ENCODE data around the gene LMBR1.
"Not testable (repeated sequence)": the region's sequence is repeated elsewhere in the genome, so short reads cannot be mapped to it uniquely, and the experiment has no call there.

Gene LMBR1, protein sequence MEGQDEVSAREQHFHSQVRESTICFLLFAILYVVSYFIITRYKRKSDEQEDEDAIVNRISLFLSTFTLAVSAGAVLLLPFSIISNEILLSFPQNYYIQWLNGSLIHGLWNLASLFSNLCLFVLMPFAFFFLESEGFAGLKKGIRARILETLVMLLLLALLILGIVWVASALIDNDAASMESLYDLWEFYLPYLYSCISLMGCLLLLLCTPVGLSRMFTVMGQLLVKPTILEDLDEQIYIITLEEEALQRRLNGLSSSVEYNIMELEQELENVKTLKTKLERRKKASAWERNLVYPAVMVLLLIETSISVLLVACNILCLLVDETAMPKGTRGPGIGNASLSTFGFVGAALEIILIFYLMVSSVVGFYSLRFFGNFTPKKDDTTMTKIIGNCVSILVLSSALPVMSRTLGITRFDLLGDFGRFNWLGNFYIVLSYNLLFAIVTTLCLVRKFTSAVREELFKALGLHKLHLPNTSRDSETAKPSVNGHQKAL

DNA sequence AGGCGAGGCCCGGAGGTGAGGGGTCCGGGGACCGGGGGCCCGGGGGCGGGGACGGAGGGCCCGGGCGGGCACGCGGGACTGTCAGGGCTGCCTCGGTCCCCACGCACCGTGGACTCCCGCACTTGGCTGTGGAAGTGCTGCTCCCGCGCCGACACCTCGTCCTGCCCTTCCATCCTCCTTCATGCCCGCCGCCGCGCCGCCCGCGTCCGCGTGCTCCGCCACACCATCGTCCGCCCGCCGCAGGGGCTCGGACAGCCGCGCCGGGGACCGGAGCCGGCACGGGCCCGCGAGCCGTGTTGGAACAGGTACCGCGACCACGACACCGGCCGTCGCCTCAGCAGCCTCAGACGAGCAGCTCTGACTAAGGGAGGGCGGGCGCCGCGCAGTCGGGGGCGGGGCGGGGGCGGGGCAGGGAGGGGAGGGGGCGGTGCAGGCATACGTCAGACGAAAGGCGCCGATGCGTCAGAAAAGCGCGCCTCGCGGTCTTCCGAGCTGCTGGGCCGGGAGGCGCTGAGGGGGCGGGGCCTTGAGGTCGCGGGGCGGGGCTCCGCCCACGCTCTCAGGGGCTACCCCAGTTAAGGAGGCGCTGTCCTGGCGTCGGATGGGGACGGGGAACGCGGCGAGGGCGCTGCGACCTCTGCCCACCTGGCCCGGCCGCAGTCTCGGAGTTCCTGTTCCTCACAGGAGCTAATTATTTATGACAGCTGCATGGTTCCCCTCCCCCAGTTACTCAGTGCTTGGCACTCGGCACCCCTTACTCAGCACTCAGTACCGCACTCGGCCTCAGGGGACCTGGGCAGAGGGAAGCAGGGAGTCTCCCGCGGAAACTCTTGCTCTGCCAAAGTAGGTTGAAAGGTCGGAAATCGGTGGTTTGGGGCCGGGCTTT, at the start of gene LMBR1:
TSS of gene LMBR1 (minus strand) at position 363 of the 886 bp plus-strand sequence. CDS start at position 173, 190 bp downstream.
- DNase-seq, result peak; percentile 85 to 90

DNA sequence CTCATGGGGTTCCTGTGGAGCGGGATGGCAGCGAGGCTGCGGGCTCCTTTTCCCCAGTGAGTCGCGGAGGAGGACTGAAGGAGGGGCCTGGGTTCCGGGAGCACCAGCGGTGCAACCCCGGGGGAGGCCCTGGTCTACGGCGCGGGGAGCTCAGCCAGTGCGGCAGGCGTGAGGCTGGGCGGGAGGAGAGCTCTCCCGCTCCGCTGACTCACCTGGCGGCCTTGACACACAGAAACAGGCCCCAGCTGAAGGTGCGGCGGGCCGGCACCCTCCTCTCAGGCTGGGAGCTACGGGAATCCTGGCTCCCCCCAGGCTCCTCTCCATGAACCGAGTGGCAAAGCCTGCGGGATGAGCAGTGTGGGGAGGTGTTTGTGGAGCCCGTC, 49.7 kb upstream of the LMBR1 start:
- DNase-seq, result no peak

DNA sequence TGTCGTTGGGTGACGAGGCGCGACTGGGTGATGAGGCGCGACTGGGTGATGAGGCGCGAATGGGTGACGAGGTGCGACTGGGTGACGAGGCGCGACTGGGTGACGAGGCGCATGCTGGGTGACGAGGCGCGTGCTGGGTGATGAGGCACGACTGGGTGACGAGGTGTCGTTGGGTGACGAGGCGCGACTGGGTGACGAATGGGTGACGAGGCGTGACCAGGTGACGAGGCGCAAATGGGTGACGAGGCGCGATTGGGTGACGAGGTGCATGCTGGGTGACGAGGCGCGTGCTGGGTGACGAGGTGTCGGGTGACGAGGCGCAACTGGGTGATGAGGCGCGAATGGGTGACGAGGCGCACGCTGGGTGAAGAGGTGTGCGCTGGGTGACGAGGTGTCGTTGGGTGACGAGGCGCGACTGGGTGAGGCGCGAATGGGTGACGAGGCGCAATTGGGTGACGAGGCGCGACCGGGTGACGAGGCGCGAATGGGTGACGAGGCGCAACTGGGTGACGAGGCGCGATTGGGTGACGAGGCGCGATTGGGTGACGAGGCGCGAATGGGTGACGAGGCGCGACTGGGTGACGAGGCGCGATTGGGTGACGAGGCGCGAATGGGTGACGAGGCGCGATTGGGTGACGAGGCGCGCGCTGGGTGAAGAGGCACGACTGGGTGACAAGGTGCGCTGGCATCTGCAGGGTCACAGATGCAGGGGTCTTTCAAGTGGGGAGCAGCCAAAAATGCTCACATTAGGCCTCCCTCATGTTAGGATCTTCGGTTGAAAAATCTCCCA, 48.6 kb upstream of the LMBR1 start:
- no peak for DNase-seq

DNA sequence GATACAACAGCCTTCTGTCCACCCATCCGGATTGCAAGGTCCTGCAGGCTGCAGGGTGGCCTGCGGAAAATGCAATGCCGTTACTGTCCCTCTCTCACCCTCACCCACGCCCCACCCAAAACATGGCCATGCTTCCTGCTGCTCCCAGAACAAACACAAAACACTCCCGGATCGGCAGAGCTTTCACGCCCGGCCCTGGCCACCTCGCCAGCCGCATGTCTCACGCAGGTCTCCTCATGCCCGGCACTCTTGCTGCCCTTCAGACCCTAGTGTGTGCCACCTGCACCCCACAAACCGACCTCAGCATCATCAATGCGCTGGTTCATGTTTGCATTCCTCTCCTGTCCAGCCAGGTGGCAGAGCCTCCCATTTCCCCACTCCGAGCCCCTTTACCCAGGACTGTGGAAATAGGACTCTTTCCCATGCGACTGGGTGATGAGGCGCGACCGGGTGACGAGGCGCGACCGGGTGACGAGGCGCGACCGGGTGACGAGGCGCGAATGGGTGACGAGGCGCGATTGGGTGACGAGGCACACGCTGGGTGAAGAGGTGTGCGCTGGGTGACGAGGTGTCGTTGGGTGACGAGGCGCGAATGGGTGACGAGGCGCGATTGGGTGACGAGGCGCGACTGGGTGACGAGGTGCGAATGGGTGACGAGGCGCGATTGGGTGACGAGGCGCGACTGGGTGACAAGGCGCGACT, 47.6 kb upstream of the LMBR1 start:
- no peak for DNase-seq

DNA sequence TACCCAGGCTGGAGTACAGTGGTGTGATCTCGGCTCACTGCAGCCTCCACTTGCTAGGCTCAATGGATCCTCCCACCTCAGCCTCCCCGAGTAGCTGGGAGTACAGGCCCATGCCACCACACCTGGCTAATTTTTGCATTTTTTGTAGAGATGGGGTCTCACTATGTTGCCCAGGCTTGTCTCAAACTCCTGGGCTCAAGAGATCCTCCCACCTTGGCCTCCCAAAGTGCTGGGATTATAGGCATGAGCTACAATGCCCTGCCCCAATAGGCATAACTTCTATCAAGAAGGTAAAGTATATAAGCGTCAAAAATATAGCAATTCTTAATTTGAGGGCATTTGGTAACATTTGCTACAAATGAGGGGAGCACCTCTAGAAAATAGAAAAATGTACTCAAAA, 43.8 kb upstream of the LMBR1 start:
- not testable (repeated sequence) for DNase-seq

DNA sequence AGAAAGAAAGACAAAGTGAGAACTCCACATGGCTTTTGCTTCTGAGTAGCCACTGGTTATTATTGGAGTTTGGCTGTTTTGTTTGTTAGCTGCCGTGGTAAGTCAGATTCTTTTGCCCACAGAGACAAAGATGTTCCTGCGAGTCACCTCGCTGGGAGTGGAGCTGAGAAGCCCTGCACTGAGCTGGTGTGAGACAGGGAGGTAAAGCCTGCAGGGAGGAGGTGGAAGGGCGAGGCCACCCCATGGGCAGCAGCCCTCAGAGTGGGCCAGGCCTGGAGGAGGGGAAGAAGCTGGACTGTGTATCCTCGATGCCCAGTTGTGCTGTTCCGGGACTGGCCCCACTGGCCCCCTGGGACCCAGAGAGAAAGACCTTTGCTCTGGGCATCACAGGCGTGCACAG, 42.3 kb upstream of the LMBR1 start:
- no peak for DNase-seq

DNA sequence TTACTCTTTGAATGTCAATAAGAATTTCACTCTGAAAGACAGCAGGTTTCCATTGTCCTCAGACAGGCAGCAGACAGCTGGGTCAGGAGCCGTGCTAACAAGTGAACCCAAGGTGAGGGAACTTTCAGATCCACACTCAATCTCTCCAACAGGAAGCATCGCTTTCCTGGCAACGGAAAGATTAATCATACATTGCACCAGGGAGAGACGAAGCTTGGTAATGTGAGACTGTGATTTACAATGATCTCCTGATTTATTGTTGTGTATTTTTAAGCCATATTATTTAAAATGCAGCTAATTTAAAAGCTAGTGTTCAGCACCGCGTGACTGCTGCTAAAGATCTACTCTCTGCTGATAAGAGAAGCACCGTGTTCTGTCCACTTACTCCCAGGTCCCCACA, 39.0 kb upstream of the LMBR1 start:
- no peak for DNase-seq

DNA sequence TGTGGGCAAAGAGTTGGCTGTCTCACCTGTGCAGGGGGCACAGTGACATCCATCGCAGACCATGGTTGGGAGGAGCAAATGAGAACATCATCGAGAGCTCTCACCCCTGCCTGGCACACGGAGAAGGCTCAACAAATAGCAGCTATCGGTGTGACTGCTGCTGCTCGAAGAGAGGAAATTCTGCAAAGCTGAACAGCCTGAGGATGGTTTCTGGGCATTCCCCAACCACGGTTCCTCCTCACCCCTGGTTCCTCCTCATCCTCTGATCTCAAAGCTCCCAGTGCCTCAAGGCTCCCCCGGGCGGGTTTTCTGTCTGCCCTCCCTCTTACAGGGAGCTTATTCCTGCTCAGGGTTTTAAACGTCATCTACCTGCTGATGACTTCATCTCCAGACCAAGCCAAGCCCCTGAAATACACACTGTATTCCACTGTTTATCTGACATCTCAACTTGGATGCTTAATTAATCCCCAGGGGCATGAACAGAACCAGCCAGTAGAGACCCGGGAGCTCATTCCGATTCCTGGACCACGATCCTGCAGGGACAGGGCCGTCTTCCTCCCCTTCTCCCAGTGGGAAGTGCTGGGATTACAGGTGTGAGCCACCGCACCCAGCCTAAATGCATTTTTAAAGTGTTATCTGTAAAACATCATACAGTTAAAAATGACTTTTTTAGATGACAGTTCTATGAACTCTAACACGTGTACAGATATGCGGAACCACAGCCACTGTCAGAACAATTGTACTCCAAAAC, 37.0 kb upstream of the LMBR1 start:
- DNase-seq, result no peak

DNA sequence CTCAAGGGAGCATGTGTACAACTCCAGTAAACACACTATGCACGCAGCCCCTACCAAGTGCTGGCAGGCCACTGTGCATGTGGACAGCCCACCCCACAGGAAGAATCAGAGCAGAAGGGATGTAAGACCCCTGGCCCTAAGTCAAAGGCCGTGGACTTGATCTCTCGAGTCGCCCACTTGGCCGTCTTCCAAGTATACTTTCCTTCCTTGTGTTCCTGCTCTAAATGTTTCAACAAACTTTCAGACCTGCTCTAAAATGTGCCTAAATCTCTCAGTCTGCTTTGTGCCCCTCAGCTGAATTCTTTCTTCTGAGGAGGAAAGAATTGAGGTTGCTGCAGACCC, 35.4 kb upstream of the LMBR1 start:
- no peak for DNase-seq

DNA sequence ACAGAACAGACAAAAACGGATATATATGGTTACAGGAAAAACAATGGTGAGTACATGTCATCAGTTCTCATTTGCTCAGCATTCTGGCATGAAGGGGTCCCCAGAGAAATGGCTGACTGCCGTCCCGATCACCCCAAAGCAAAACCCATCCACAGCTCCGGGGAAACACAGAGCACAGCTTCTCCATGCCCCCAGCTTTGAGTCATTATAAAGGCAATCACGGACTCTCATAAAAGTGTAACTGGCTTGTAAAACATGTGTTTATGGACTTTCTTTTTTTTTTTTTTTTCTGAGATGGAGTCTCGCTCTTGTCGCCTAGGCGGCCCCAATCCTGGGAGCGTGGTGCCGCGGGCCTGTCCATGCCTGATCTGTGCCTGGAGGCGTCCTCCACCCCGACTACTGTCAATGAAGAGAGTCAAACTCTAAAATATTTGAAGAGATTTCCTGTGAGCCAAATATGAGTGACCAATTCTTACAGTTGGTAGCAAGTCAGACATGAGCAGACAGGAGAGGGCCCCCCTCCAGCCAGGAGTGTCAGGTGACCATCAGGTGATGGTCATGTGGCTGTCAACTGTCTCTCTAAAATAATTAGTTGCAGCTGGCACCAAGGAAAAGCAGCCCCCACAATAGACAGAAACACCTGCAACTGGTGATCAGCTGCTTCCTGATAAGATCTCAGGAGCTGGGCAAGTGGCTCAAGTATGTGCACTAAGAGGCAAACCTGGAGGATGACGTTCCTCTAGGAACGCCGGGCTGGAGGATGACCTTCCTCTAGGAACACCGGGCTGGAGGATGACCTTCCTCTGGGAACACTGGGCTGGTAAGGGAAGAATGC, 34.8 kb upstream of the LMBR1 start:
- no peak for DNase-seq

DNA sequence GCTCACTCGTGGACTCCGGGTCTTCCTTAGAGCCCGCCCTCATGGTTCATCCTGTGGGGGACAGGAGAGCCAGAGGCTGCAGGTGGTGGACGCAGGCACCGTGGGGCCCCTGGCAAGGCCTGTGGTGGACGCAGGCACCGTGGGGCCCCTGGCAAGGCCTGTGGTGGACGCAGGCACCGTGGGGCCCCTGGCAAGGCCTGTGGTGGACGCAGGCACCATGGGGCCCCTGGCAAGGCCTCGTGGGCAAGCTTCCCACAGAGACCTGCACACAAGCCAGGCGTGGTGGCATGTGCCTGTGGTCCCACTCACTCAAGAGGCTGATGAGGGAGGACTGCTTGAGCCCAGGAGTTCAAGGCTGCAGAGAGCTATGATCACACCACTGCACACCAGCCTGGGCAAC, 32.8 kb upstream of the LMBR1 start:
- not testable (repeated sequence) for DNase-seq

DNA sequence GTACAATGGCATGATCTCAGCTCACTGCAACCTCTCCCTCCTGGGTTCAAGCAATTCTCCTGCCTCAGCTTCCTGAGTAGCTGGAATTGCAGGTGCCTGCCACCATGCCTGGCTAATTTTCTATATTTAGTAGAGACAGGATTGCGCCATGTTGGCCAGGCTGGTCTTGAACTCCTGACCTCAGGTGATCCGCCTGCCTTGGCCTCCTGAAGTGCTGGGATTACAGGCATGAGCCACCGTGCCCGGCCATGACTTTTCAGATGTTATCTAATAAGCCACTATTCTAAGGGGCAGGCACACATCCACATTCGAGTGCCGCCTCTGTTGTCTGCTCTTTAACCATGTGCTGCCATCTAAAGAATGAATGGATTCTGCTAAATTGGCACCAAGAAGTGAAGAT, 29.3 kb upstream of the LMBR1 start:
- not testable (repeated sequence) for DNase-seq

DNA sequence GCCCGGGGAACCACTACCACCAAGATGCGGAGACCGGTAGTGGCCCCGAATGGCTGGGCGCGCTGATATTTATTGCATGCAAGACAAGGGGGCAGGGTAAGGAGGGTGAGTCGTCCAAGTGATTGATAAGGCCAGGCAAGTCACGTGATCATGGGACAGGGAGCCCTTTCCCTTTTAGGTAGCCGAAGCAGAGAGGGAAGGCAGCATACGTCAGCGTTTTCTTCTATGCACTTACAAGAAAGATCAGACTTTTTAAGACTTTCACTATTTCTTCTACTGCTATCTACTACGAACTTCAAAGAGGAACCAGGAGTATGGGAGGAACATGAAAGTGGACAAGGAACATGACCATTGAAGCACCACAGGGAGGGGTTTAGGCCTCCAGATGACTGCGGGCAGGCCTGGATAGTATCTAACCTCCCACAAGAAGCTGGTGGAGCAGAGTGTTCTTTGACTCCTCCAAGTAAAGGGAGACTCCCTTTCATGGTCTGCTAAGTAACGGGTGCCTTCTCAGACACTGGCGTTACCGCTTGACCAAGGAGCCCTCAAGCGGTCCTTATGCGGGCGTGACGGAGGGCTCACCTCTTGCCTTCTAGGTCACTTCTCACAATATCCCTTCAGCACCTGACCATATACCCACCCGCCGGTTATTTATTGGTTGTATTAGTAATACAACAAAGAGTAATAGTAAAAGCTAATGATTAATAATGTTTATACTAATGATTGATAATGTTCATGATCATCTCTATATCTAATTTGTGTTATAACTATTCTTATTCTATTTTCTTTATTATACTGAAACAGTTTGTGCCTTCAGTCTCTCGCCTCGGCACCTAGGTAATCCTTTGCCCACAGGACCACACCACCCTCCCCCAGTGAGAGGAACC, 27.7 kb upstream of the LMBR1 start:
- not testable (repeated sequence) for DNase-seq

DNA sequence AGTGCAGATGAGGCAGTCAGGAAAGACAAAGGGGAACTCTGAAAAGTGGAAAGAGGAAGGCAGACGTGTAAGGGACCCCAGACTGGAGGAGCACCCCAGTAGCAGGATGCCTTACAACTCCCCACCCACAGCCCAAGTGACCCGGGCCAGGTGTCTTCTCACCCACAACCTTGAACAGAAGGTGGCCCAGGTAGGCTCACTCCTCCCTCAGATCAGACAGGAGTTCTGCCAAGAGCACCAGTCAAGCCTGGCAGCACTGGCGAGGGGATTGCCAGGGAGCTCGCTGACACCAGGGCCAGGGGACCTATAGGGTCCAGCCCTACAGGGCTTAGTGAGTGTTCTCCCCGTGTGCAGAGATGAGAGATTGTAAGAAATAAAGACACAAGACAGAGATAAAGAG, 27.1 kb upstream of the LMBR1 start:
- DNase-seq, result no peak

DNA sequence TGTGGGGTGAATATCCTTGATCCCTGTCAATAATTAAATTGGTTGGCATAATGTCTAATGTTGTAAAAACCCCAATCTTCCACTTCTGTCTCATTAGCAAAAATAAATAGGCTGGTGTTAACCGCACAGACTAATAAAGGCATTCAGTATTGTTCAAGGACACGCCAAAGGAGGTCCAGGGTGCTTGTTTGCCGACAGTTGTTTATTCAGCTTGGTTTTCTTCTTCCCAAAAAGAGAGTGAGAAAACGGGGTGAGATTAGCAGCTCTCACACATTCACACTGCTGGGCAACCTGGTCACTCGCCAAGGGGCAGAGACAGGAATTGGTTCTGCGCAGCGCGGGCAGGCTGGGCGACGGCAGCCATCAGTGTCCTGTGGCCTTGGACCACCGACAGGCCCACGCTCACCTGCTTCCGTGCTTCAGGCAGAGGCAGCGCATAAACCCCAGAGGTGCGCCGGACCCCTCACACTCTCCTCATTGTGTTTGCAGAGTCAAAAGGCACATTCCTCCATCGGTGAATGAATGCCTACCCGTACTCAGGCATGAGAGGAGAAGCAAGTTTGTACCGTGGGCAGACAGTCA, 26.2 kb upstream of the LMBR1 start:
- DNase-seq, result no peak

DNA sequence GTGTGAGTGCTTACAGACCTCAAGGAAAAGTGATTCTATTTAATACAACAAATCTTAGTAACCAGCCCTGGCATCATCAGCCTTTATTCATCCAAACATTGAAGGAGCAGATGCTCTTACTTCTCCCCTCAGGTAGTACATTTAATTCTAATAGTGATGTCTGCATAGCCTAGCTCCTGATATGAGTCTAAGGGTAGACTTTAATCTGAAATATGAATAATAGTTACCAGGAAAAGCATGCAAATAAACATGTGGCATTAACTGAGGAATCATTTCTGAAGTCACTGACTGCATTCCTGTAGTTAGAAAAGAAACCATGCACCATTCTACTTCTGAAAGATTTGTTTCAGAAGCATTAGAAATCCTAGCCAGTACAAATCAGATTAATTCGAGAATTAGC, 25.7 kb upstream of the LMBR1 start:
- DNase-seq, result no peak

DNA sequence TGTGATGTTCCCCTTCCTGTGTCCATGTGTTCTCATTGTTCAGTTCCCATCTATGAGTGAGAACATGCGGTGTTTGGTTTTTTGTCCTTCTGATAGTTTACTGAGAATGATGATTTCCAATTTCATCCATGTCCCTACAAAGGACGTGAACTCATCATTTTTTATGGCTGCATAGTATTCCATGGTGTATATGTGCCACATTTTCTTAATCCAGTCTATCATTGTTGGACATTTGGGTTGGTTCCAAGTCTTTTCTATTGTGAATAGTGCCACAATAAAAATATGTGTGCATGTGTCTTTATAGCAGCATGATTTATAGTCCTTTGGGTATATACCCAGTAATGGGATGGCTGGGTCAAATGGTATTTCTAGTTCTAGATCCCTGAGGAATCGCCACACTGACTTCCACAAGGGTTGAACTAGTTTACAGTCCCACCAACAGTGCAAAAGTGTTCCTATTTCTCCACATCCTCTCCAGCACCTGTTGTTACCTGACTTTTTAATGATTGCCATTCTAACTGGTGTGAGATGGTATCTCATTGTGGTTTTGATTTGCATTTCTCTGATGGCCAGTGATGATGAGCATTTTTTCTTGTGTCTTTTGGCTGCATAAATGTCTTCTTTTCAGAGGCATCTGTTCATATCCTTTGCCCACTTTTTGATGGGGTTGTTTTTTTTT, 16.7 kb upstream of the LMBR1 start:
- not testable (repeated sequence) for DNase-seq

DNA sequence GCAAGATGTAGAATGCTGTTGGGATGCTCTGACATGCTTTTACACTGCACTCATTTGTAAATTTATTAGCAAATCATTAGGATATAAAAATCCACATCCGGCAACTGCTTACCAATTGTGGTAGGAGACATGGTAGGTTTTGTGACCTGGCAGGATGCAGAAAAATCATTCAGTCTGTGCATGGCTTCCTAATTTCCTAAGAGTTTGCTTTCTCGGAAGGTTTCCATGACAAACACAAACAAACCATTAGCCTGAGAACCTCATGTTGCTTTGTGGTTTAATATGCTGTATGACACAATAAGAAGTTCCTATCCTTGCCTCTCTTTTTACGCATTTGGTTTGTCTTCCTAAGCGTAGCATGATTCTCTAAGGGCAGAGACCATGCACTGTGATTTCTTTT, 14.7 kb upstream of the LMBR1 start:
- no peak for DNase-seq

DNA sequence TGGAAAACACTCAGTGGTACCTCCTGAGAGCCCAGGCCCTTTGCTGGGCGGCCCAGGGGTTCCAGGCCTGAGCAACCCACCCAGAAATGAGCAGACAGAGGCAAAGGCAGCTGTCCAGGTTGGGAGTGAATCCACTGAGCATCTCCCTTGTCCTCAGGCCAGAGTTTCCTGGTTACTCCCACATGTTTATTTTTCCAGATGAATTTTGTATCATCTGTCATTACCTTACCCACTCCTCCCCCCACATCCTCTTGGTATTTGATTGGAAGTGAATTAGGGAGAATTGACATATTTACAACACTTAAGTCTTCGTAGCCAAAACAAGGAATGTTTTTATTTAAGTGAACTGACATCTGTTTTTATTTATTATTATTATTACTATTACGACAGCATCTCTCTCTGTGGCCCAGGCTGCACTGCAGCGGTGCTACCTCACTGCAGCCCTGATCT, 13.2 kb upstream of the LMBR1 start:
- no peak for DNase-seq

All from AML-193 (cell line).